ENCODE measurements around the gene DBR1. TPM values are rescaled to one million over a fixed set of nuclear protein-coding genes. Genes with fewer than 3 reads are reported as not detected.

DBR1 gene
- polyA plus RNA-seq (ENCODE audit: insufficient read length in 3 of 3) = 10 to 100 TPM; 17.9 to 22.1 (median 21.2) TPM
- long read RNA-seq, donor 1, partial matches to known transcripts = 0 of 4 reads
- long read RNA-seq, donor 1, other reads (novel, unspliced or antisense) = 0 of 4 reads
- long read RNA-seq, donor 2, transcript DBR1-201 (8 exons, 2,666 nt) = major isoform, 9 of 28 reads
- long read RNA-seq, donor 2, partial matches to known transcripts = 18 of 28 reads
- long read RNA-seq, donor 2, other reads (novel, unspliced or antisense) = 0 of 28 reads
- long read RNA-seq, donor 3, transcript DBR1-201 (8 exons, 2,666 nt) = major isoform, 7 of 7 reads
- long read RNA-seq, donor 3, partial matches to known transcripts = 0 of 7 reads
- long read RNA-seq, donor 3, other reads (novel, unspliced or antisense) = 0 of 7 reads
- long read RNA-seq, donor 4, transcript DBR1-201 (8 exons, 2,666 nt) = major isoform, 5 of 5 reads
- long read RNA-seq, donor 4, partial matches to known transcripts = 0 of 5 reads
- long read RNA-seq, donor 4, other reads (novel, unspliced or antisense) = 0 of 5 reads
- long read RNA-seq, donor 5, transcript DBR1-201 (8 exons, 2,666 nt) = major isoform, 5 of 5 reads
- long read RNA-seq, donor 5, partial matches to known transcripts = 0 of 5 reads
- long read RNA-seq, donor 5, other reads (novel, unspliced or antisense) = 0 of 5 reads
- long read RNA-seq, donor 6, partial matches to known transcripts = 0 of 4 reads
- long read RNA-seq, donor 6, other reads (novel, unspliced or antisense) = 0 of 4 reads
- long read RNA-seq, donor 7, transcript DBR1-201 (8 exons, 2,666 nt) = major isoform, 9 of 9 reads
- long read RNA-seq, donor 7, partial matches to known transcripts = 0 of 9 reads
- long read RNA-seq, donor 7, other reads (novel, unspliced or antisense) = 0 of 9 reads
- long read RNA-seq, donor 8, partial matches to known transcripts = 0 of 6 reads
- long read RNA-seq, donor 8, other reads (novel, unspliced or antisense) = 0 of 6 reads
- long read RNA-seq, donor 9, transcript DBR1-201 (8 exons, 2,666 nt) = major isoform, 9 of 9 reads
- long read RNA-seq, donor 9, partial matches to known transcripts = 0 of 9 reads
- long read RNA-seq, donor 9, other reads (novel, unspliced or antisense) = 0 of 9 reads
- long read RNA-seq, donor 10, transcript DBR1-201 (8 exons, 2,666 nt) = major isoform, 10 of 10 reads
- long read RNA-seq, donor 10, partial matches to known transcripts = 0 of 10 reads
- long read RNA-seq, donor 10, other reads (novel, unspliced or antisense) = 0 of 10 reads
- long read RNA-seq, donor 11, transcript DBR1-201 (8 exons, 2,666 nt) = major isoform, 8 of 8 reads
- long read RNA-seq, donor 11, partial matches to known transcripts = 0 of 8 reads
- long read RNA-seq, donor 11, other reads (novel, unspliced or antisense) = 0 of 8 reads
- long read RNA-seq, donor 12, transcript DBR1-201 (8 exons, 2,666 nt) = major isoform, 7 of 7 reads
- long read RNA-seq, donor 12, partial matches to known transcripts = 0 of 7 reads
- long read RNA-seq, donor 12, other reads (novel, unspliced or antisense) = 0 of 7 reads
- long read RNA-seq, donor 13, transcript DBR1-201 (8 exons, 2,666 nt) = major isoform, 6 of 6 reads
- long read RNA-seq, donor 13, partial matches to known transcripts = 0 of 6 reads
- long read RNA-seq, donor 13, other reads (novel, unspliced or antisense) = 0 of 6 reads
- long read RNA-seq, donor 14 = 0 reads
- long read RNA-seq, donor 15, transcript DBR1-201 (8 exons, 2,666 nt) = major isoform, 6 of 6 reads
- long read RNA-seq, donor 15, partial matches to known transcripts = 0 of 6 reads
- long read RNA-seq, donor 15, other reads (novel, unspliced or antisense) = 0 of 6 reads
- long read RNA-seq, donor 16, transcript DBR1-201 (8 exons, 2,666 nt) = major isoform, 7 of 7 reads
- long read RNA-seq, donor 16, partial matches to known transcripts = 0 of 7 reads
- long read RNA-seq, donor 16, other reads (novel, unspliced or antisense) = 0 of 7 reads

- DNase-seq = peak; percentile 91
Measured at GRCh38 chr3:138174421-138175131, at the start of gene DBR1. Gene DBR1, minus strand, starts transcription at chr3:138174921. Its CDS starts 126 bp downstream, at chr3:138174795.

GRCh38 chr3:138222942-138223287, 48.2 kb upstream of the DBR1 start:
- no peak for DNase-seq

GRCh38 chr3:138222131-138222941, 47.6 kb upstream of the DBR1 start:
- peak; percentile 33 for DNase-seq

- DNase-seq = no peak
Measured at GRCh38 chr3:138220788-138221187, 46.1 kb upstream of the DBR1 start.

- DNase-seq = no peak
Measured at GRCh38 chr3:138220242-138220641, 45.5 kb upstream of the DBR1 start.

GRCh38 chr3:138219255-138219654, 44.5 kb upstream of the DBR1 start:
- DNase-seq = no peak

GRCh38 chr3:138213398-138214085, 38.8 kb upstream of the DBR1 start:
- no peak for DNase-seq

- DNase-seq = no peak
Measured at GRCh38 chr3:138210528-138210927, 35.8 kb upstream of the DBR1 start.

GRCh38 chr3:138206196-138206595, 31.5 kb upstream of the DBR1 start:
- no peak for DNase-seq

GRCh38 chr3:138205527-138205926, 30.8 kb upstream of the DBR1 start:
- no peak for DNase-seq

- no peak for DNase-seq
Measured at GRCh38 chr3:138203938-138204337, 29.2 kb upstream of the DBR1 start.

GRCh38 chr3:138202945-138203701, 28.4 kb upstream of the DBR1 start:
- DNase-seq = no peak

GRCh38 chr3:138200424-138200823, 25.7 kb upstream of the DBR1 start:
- no peak for DNase-seq

- no peak for DNase-seq
Measured at GRCh38 chr3:138199851-138200250, 25.1 kb upstream of the DBR1 start.

- DNase-seq = no peak
Measured at GRCh38 chr3:138197524-138197923, 22.8 kb upstream of the DBR1 start.

- DNase-seq = peak; percentile 21
Measured at GRCh38 chr3:138197058-138197457, 22.3 kb upstream of the DBR1 start.

- DNase-seq = no peak
Measured at GRCh38 chr3:138196023-138196422, 21.3 kb upstream of the DBR1 start.

- no peak for DNase-seq
Measured at GRCh38 chr3:138195481-138195880, 20.8 kb upstream of the DBR1 start.
